HepG2 (cell line): ENCODE data around the gene MIF4GD. TPM values are rescaled to one million over a fixed set of nuclear protein-coding genes. Genes with fewer than 3 reads are reported as not detected.

Experiments used
- ARID2 ChIP-seq: sonication (generic); formaldehyde crosslinking; IDR thresholded peaks from 2 replicates; pipeline ENCODE4 v1.8.1; 2022; ENCODE audit warnings: mild to moderate bottlenecking, missing genetic modification reagents, borderline replicate concordance
- CEBPB ChIP-seq: IDR thresholded peaks from 2 replicates; pipeline ENCODE4 v1.6.1; 2011; ENCODE audit warnings: low read depth, low read length, improper control_type of control experiment, borderline replicate concordance
- DNMT3B ChIP-seq: conservative IDR thresholded peaks from 2 replicates; pipeline ENCODE4 v1.6.1; 2016; ENCODE audit warnings: missing biosample characterization, control low read depth
- E2F1 ChIP-seq: sonication (generic); formaldehyde crosslinking; IDR thresholded peaks from 2 replicates; pipeline ENCODE4 v1.5.0; 2020; ENCODE audit warnings: missing genetic modification reagents
- ERF ChIP-seq: IDR thresholded peaks from 2 replicates; pipeline ENCODE4 v1.6.1; 2018; ENCODE audit warnings: missing biosample characterization, missing genetic modification reagents
- FOXJ3 ChIP-seq: sonication (generic); formaldehyde crosslinking; IDR thresholded peaks from 2 replicates; pipeline ENCODE4 v1.4.0; 2020; ENCODE audit warnings: missing genetic modification reagents, mild to moderate bottlenecking, borderline replicate concordance
- GZF1 ChIP-seq: sonication (generic); formaldehyde crosslinking; IDR thresholded peaks from 2 replicates; pipeline ENCODE4 v1.5.1; 2020; ENCODE audit warnings: mild to moderate bottlenecking, missing genetic modification reagents
- MED13 ChIP-seq: sonication (generic); formaldehyde crosslinking; IDR thresholded peaks from 2 replicates; pipeline ENCODE4 v1.5.0; 2020; ENCODE audit warnings: missing genetic modification reagents
- MIXL1 ChIP-seq: IDR thresholded peaks from 2 replicates; pipeline ENCODE4 v1.6.1; 2016
- MTA3 ChIP-seq: sonication (generic); formaldehyde crosslinking; IDR thresholded peaks from 2 replicates; pipeline ENCODE4 v1.4.0; 2020; ENCODE audit warnings: missing genetic modification reagents
- NFE2 ChIP-seq: sonication (generic); formaldehyde crosslinking; IDR thresholded peaks from 2 replicates; pipeline ENCODE4 v1.4.0; 2020; ENCODE audit warnings: missing genetic modification reagents
- RBAK ChIP-seq: sonication (generic); formaldehyde crosslinking; IDR thresholded peaks from 2 replicates; pipeline ENCODE4 v1.5.1; 2020; ENCODE audit warnings: mild to moderate bottlenecking, missing genetic modification reagents
- REPIN1 ChIP-seq: sonication (generic); formaldehyde crosslinking; IDR thresholded peaks from 2 replicates; pipeline ENCODE4 v1.8.0; 2022; ENCODE audit warnings: missing genetic modification reagents, low read depth, mild to moderate bottlenecking, borderline replicate concordance
- SIN3B ChIP-seq: fragments of 150-350 bp; IDR thresholded peaks from 2 replicates; pipeline ENCODE4 v1.6.1; 2014; ENCODE audit warnings: low read length
- SIX4 ChIP-seq: sonication (generic); formaldehyde crosslinking; IDR thresholded peaks from 2 replicates; pipeline ENCODE4 v1.4.0; 2020; ENCODE audit warnings: missing genetic modification reagents
- SP1 ChIP-seq, 2 experiments: fragments of 450-650 bp in 1 of 2; sonication (generic) in 1 of 2; formaldehyde crosslinking in 1 of 2; IDR thresholded peaks; 2 replicates each; pipeline versions ENCODE4 v1.4.0 to v1.6.1; 2016 to 2020; ENCODE audit warnings: missing genetic modification reagents in 1 of 2
- THAP11 ChIP-seq: IDR thresholded peaks from 2 replicates; pipeline ENCODE4 v1.6.1; 2016; ENCODE audit warnings: missing biosample characterization, missing genetic modification reagents
- ZFX ChIP-seq: sonication (generic); formaldehyde crosslinking; IDR thresholded peaks from 2 replicates; pipeline ENCODE4 v1.4.0; 2020; ENCODE audit warnings: mild to moderate bottlenecking, low read depth, missing genetic modification reagents, moderate library complexity
- ZNF251 ChIP-seq: sonication (generic); formaldehyde crosslinking; IDR thresholded peaks from 2 replicates; pipeline ENCODE4 v1.9.0; 2021; ENCODE audit warnings: mild to moderate bottlenecking, missing genetic modification reagents
- ZNF256 ChIP-seq: sonication (generic); formaldehyde crosslinking; conservative IDR thresholded peaks from 2 replicates; pipeline ENCODE4 v1.4.0; 2020; ENCODE audit warnings: missing genetic modification reagents
- ZNF276 ChIP-seq: sonication (generic); formaldehyde crosslinking; IDR thresholded peaks from 2 replicates; pipeline ENCODE4 v1.4.0; 2020; ENCODE audit warnings: mild to moderate bottlenecking, low read depth, missing genetic modification reagents
- ZNF616 ChIP-seq: sonication (generic); formaldehyde crosslinking; IDR thresholded peaks from 2 replicates; pipeline ENCODE4 v1.5.0; 2020; ENCODE audit warnings: low read depth, mild to moderate bottlenecking, missing genetic modification reagents
- ZNF674 ChIP-seq: sonication (generic); formaldehyde crosslinking; IDR thresholded peaks from 2 replicates; pipeline ENCODE4 v1.5.0; 2020; ENCODE audit warnings: low read depth, mild to moderate bottlenecking, missing genetic modification reagents
- polyA plus RNA-seq, 8 experiments: library from polyadenylated mRNA; depleted of rRNA in 3 of 8; stranded (reverse) in 7 of 8; unstranded in 1 of 8; fragments of >200 nt; fragmentation: Illumina TruSeq in 4 of 8; extraction: Trizol in 4 of 8; gene quantifications; 2 replicates each; pipeline versions ENCODE4 v1.2.1 to v1.2.3, GENCODE V29; 2011 to 2016; ENCODE audit warnings: low read depth in 4 of 8, missing spikeins in 1 of 8, mixed read lengths in 1 of 8; ENCODE audit not compliant: insufficient read depth in 1 of 8
- total RNA-seq, 5 experiments: library from RNA; depleted of rRNA; stranded (reverse); fragments of >200 nt; fragmentation: Illumina TruSeq; extraction: Trizol; gene quantifications; 2 replicates each; pipeline ENCODE4 v1.2.3, GENCODE V29; 2016; ENCODE audit warnings: low read depth in 1 of 5
- TF ChIP-seq, protein P1 (sequence below): sonication (generic); formaldehyde crosslinking; IDR thresholded peaks from 2 replicates; pipeline ENCODE4 v1.4.0; 2020; ENCODE audit warnings: missing genetic modification reagents
- TF ChIP-seq, protein P2 (sequence below), 2 experiments: fragments of 450-650 bp in 1 of 2; sonication (generic) in 1 of 2; formaldehyde crosslinking; IDR thresholded peaks; 2 replicates each; pipeline versions ENCODE4 v1.5.0 to v1.8.0; 2020 to 2022; ENCODE audit warnings: mild to moderate bottlenecking in 1 of 2, missing genetic modification reagents in 1 of 2

Gene MIF4GD
- total and polyA plus RNA-seq, 2 of the 13 experiments (the other 11 are each of a cell fraction or from before 2014, with no cell fraction given): 14.0 to 28.0 TPM

DNA sequence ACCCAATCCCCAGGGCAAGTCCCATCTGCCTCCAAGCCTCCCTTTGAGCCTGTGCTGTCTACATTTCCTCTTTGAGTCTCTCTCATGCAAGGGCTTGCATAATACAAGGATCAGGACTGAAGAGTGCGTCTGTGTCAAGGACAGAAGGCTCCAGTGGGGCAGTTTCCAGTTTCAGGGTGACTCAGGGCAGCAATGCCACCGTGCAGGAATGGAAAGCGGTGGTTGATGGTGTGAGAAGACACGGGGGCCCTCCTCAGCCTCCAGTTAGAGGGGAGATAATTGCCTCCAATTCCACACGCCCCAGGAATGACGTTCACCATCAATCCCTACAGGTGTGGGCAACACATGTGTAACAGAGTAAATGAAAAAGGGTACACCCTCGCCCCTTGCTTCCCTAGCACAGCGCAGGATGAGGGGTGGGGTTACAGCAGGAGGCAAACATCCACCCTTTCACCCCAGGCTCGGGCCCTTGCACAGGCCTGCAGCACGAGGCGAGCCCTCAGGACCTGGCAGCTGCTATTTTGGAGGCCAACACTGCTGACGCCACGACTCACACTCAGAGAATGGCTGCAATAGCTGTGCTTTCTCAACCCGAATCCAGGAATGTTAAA, 43.0 kb upstream of the MIF4GD start (continued):
- TF ChIP-seq ARID2 (CRISPR knock-in tag) (no peak), ZNF616 (CRISPR knock-in tag) (no peak), E2F1 (CRISPR knock-in tag) (no peak), ZNF256 (CRISPR knock-in tag) (no peak), FOXJ3 (no peak), MED13 (no peak), RBAK (CRISPR knock-in tag) (no peak), THAP11 (CRISPR knock-in tag) (peak; percentile 67), SIN3B (no peak), ERF (CRISPR knock-in tag) (no peak), MIXL1 (CRISPR knock-in tag) (no peak), REPIN1 (CRISPR knock-in tag) (0 out of 2 replicates have a peak, but pooled peaks have one; percentile 21), MTA3 (CRISPR knock-in tag) (no peak), NFE2 (CRISPR knock-in tag) (no peak), GZF1 (CRISPR knock-in tag) (0 out of 2 replicates have a peak, but pooled peaks have one; percentile 37), ZNF674 (CRISPR knock-in tag) (no peak), ZNF251 (CRISPR knock-in tag) (no peak), SIX4 (peak; percentile 42; the same call in 1 of the 2 replicates), ZNF276 (CRISPR knock-in tag) (0 out of 2 replicates have a peak, but pooled peaks have one; percentile 24), CEBPB (peak; percentile 90), DNMT3B (no peak), SP1 (IDR thresholded peaks at IDR 0.05) (no peak), SP1 (CRISPR knock-in tag; IDR thresholded peaks at IDR 0.05) (no peak), ZFX (CRISPR knock-in tag) (peak; percentile 18; the same call in 1 of the 2 replicates)
- TF ChIP-seq, protein P1, sequence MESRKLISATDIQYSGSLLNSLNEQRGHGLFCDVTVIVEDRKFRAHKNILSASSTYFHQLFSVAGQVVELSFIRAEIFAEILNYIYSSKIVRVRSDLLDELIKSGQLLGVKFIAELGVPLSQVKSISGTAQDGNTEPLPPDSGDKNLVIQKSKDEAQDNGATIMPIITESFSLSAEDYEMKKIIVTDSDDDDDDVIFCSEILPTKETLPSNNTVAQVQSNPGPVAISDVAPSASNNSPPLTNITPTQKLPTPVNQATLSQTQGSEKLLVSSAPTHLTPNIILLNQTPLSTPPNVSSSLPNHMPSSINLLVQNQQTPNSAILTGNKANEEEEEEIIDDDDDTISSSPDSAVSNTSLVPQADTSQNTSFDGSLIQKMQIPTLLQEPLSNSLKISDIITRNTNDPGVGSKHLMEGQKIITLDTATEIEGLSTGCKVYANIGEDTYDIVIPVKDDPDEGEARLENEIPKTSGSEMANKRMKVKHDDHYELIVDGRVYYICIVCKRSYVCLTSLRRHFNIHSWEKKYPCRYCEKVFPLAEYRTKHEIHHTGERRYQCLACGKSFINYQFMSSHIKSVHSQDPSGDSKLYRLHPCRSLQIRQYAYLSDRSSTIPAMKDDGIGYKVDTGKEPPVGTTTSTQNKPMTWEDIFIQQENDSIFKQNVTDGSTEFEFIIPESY (CRISPR knock-in tag): 0 out of 2 replicates have a peak, but pooled peaks have one; percentile 20
- TF ChIP-seq, protein P2, sequence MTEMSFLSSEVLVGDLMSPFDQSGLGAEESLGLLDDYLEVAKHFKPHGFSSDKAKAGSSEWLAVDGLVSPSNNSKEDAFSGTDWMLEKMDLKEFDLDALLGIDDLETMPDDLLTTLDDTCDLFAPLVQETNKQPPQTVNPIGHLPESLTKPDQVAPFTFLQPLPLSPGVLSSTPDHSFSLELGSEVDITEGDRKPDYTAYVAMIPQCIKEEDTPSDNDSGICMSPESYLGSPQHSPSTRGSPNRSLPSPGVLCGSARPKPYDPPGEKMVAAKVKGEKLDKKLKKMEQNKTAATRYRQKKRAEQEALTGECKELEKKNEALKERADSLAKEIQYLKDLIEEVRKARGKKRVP (CRISPR knock-in tag; IDR thresholded peaks at IDR 0.05): peak in 1 of 2 experiments; percentile 28; a peak in 1 of 4 replicates
